NT2/D1 (cell line): Measurements from ENCODE around the gene GAB4.

Experiments used
- SUZ12 ChIP-seq: IDR thresholded peaks from 2 replicates; pipeline ENCODE4 v1.6.1; 2011; ENCODE audit not compliant: insufficient read length, insufficient read depth; ENCODE audit errors: extremely low read depth
- YY1 ChIP-seq: IDR thresholded peaks from 2 replicates; pipeline ENCODE4 v1.6.1; 2011; ENCODE audit not compliant: insufficient read length, insufficient read depth
- ZNF274 ChIP-seq: IDR thresholded peaks from 2 replicates; pipeline ENCODE4 v1.6.1; 2011; ENCODE audit warnings: mild to moderate bottlenecking, low read depth, low read length

- TF ChIP-seq YY1, result no peak
- TF ChIP-seq ZNF274, result no peak
- no peak for TF ChIP-seq SUZ12
These were observed 1.7 kb upstream of the GAB4 start for GRCh38 chr22:17009640-17010291.
